K562 (cell line): Measurements from ENCODE around the gene SAXO2. TPM values are rescaled to one million over a fixed set of nuclear protein-coding genes. Genes with fewer than 3 reads are reported as not detected.

Experiments used
- CBX8 ChIP-seq: fragments of 200-600 bp; sonication (generic); IDR thresholded peaks from 2 replicates; pipeline ENCODE4 v1.6.1; 2012; ENCODE audit warnings: borderline replicate concordance, mixed run types, low read depth, mild to moderate bottlenecking, moderate library complexity, mixed read lengths, low read length, control low read depth, inconsistent platforms; ENCODE audit not compliant: poor library complexity, severe bottlenecking; ENCODE audit errors: extremely low read depth
- CREB5 ChIP-seq: fragments of 250-450 bp; sonication (Bioruptor Pico); IDR thresholded peaks from 2 replicates; pipeline ENCODE4 v1.5.0; 2020; ENCODE audit warnings: mild to moderate bottlenecking
- DLX4 ChIP-seq: fragments of 250-450 bp; sonication (Bioruptor Pico); IDR thresholded peaks from 2 replicates; pipeline ENCODE4 v1.6.1; 2021; ENCODE audit warnings: mild to moderate bottlenecking
- E2F5 ChIP-seq: sonication (generic); formaldehyde crosslinking; IDR thresholded peaks from 2 replicates; pipeline ENCODE4 v1.8.0; 2022; ENCODE audit warnings: mild to moderate bottlenecking, missing genetic modification reagents
- GABPB2 ChIP-seq: fragments of 250-450 bp; sonication (Bioruptor Pico); conservative IDR thresholded peaks from 2 replicates; pipeline ENCODE4 v1.5.1; 2021; ENCODE audit warnings: mild to moderate bottlenecking
- GTF2F1 ChIP-seq: IDR thresholded peaks from 2 replicates; pipeline ENCODE4 v1.6.1; 2011; ENCODE audit warnings: low read depth, low read length, improper control_type of control experiment
- MCM7 ChIP-seq, 2 experiments: fragments of 450-650 bp; IDR thresholded peaks; 2 replicates each; pipeline ENCODE4 v1.6.1; 2016 to 2018
- MECOM ChIP-seq: fragments of 250-450 bp; sonication (Bioruptor Pico); IDR thresholded peaks from 2 replicates; pipeline ENCODE4 v1.8.0; 2022; ENCODE audit warnings: inconsistent platforms
- MED1 ChIP-seq: sonication (generic); formaldehyde crosslinking; IDR thresholded peaks from 2 replicates; pipeline ENCODE4 v1.8.1; 2023; ENCODE audit warnings: missing genetic modification reagents, borderline replicate concordance
- NFIC ChIP-seq: fragments of 450-650 bp; IDR thresholded peaks from 2 replicates; pipeline ENCODE4 v1.6.1; 2017; ENCODE audit warnings: mild to moderate bottlenecking, inconsistent platforms
- PCBP2 ChIP-seq: fragments of 200-400 bp; formaldehyde crosslinking; IDR thresholded peaks from 2 replicates; pipeline ENCODE4 v1.6.1; 2018; ENCODE audit warnings: low read length, low read depth, mild to moderate bottlenecking, moderate library complexity; ENCODE audit not compliant: poor library complexity, severe bottlenecking
- POLR2AphosphoS2 ChIP-seq: IDR thresholded peaks from 2 replicates; pipeline ENCODE4 v1.6.1; 2012; ENCODE audit warnings: low read length, improper control_type of control experiment
- ZBTB9 ChIP-seq: fragments of 450-650 bp; formaldehyde crosslinking; IDR thresholded peaks from 2 replicates; pipeline ENCODE4 v1.4.0; 2020; ENCODE audit warnings: mild to moderate bottlenecking, moderate library complexity
- ZNF217 ChIP-seq: sonication (generic); formaldehyde crosslinking; IDR thresholded peaks from 2 replicates; pipeline ENCODE4 v1.8.0; 2022; ENCODE audit warnings: mild to moderate bottlenecking, missing genetic modification reagents
- ZNF561 ChIP-seq: fragments of 450-650 bp; formaldehyde crosslinking; conservative IDR thresholded peaks from 2 replicates; pipeline ENCODE4 v1.4.0; 2020; ENCODE audit warnings: mild to moderate bottlenecking, moderate library complexity
- ZNF584 ChIP-seq: fragments of 200-800 bp; sonication (Bioruptor generic); IDR thresholded peaks from 2 replicates; pipeline ENCODE4 v1.6.1; 2016; ENCODE audit warnings: low read depth, mild to moderate bottlenecking, missing genetic modification characterization, missing compliant biosample characterization
- polyA plus RNA-seq, 8 experiments: library from polyadenylated mRNA; depleted of rRNA in 4 of 8; stranded (reverse) in 5 of 8; unstranded in 3 of 8; fragments of >200 nt; fragmentation: Nextera tagmentation in 2 of 8; fragmentation: Illumina TruSeq in 1 of 8; extraction: Ambion mirVana in 2 of 8; extraction: Trizol in 1 of 8; gene quantifications; 2 replicates each; pipeline versions ENCODE4 v1.2.1 to v1.2.3, GENCODE V29; 2011 to 2014; ENCODE audit warnings: inconsistent platforms in 1 of 8, missing spikeins in 1 of 8
- total RNA-seq, 7 experiments: library from RNA; depleted of rRNA in 6 of 7; stranded (reverse); fragments of >200 nt in 6 of 7; fragmentation: Illumina TruSeq in 2 of 7; extraction: Trizol in 2 of 7; gene quantifications; 2 replicates each; pipeline versions ENCODE4 v1.2.1 to v1.2.3, GENCODE V29; 2011 to 2021; ENCODE audit warnings: low replicate concordance in 1 of 7

The SAXO2 gene
- total and polyA plus RNA-seq, 9 of the 15 experiments (the other 6 are each of a cell fraction or from before 2014, with no cell fraction given): 3.1 to 14.2 (median 8.2) TPM

GRCh38 chr15:82317091-82317489 is 54.5 kb downstream of the SAXO2 start (continued):
- TF ChIP-seq ZNF584 (CRISPR knock-in tag): no peak
- no peak for TF ChIP-seq MED1 (CRISPR knock-in tag)
- no peak for TF ChIP-seq MCM7 (IDR thresholded peaks at IDR 0.05)
- TF ChIP-seq PCBP2: no peak
- TF ChIP-seq DLX4 (CRISPR knock-in tag): no peak
- no peak for TF ChIP-seq ZNF561 (CRISPR knock-in tag)
- TF ChIP-seq ZNF217 (CRISPR knock-in tag): no peak
- no peak for TF ChIP-seq POLR2AphosphoS2
- TF ChIP-seq ZBTB9 (CRISPR knock-in tag): no peak
- no peak for TF ChIP-seq MECOM (CRISPR knock-in tag)
- TF ChIP-seq CBX8: no peak
- no peak for TF ChIP-seq NFIC
- TF ChIP-seq CREB5 (CRISPR knock-in tag): no peak
- no peak for TF ChIP-seq GTF2F1
- no peak for TF ChIP-seq E2F5
- TF ChIP-seq GABPB2 (CRISPR knock-in tag): no peak
